ENCODE results near the gene POMC. TPM values are rescaled to one million over a fixed set of nuclear protein-coding genes. Genes with fewer than 3 reads are reported as not detected.

POMC gene
- total and polyA plus RNA-seq, 5 experiments from 2014 or later, result 4.9 to 15.2 (median 7.6) TPM

- Mint-ChIP-seq H3K36me3 (no peaks in the 10 kb centered on the region), H3K9me3 (no peaks in the 10 kb centered on the region), H3K27ac (no peak overlapping the region), H3K4me3 (no peak overlapping the region), H3K27me3 (no peaks in the 10 kb centered on the region), H3K4me1 (peaks cover 3 to 25% (median 23%) of the 10 kb centered on the region in 4 donors)
- POLR2A ChIA-PET, result no interaction called here
- no peak for DNase-seq
- no peak for ATAC-seq
Measured at GRCh38 chr2:25198576-25198975, 30.2 kb upstream of the POMC start.

- Mint-ChIP-seq H3K4me1 (peaks cover 3 to 25% (median 19%) of the 10 kb centered on the region in 4 donors), H3K27me3 (no peaks in the 10 kb centered on the region), H3K9me3 (no peaks in the 10 kb centered on the region), H3K36me3 (no peaks in the 10 kb centered on the region), H3K4me3 (no peak overlapping the region), H3K27ac (no peak overlapping the region)
- POLR2A ChIA-PET, result no interaction called here
- ATAC-seq (no peak), DNase-seq (no peak)
Measured at GRCh38 chr2:25198209-25198525, 29.8 kb upstream of the POMC start.

- DNase-seq (peak in 1 of 10 donors; percentile 31), ATAC-seq (no peak)
- H3K36me3 Mint-ChIP-seq, result no peaks in the 10 kb centered on the region
- POLR2A ChIA-PET, result interaction anchor here (0.6 to 0.7 kb wide), 2 partner anchors 11 to 29 kb away, joined by 4 read pairs; partner anchors contain the start of gene POMC
- no peaks in the 10 kb centered on the region for H3K9me3 Mint-ChIP-seq
- H3K4me3 Mint-ChIP-seq, result no peak overlapping the region
- peaks cover 3 to 24% (median 17%) of the 10 kb centered on the region in 4 donors for H3K4me1 Mint-ChIP-seq
- H3K27ac Mint-ChIP-seq, result no peak overlapping the region
- no peaks in the 10 kb centered on the region for H3K27me3 Mint-ChIP-seq
Measured at GRCh38 chr2:25197336-25198208, 29.2 kb upstream of the POMC start.

- Mint-ChIP-seq H3K27me3 (no peaks in the 10 kb centered on the region), H3K4me3 (no peak overlapping the region), H3K27ac (peak overlapping the region in 1 of 10 donors; percentile 36), H3K36me3 (no peaks in the 10 kb centered on the region), H3K9me3 (no peaks in the 10 kb centered on the region), H3K4me1 (peaks cover 0 to 8% (median 6%) of the 10 kb centered on the region in 4 donors)
- peak in 1 of 10 donors; percentile 7 for DNase-seq
- ATAC-seq, result no peak
- POLR2A ChIA-PET, result interaction anchor here (0.6 kb wide), 1 partner anchor 864 kb away, joined by 3 read pairs; no protein-coding TSS in a partner anchor
Measured at GRCh38 chr2:25194576-25195122, 26.3 kb upstream of the POMC start.

GRCh38 chr2:25190536-25190935, 22.2 kb upstream of the POMC start:
- Mint-ChIP-seq H3K36me3 (no peaks in the 10 kb centered on the region), H3K27me3 (peaks cover 0 to 3% (median 0%) of the 10 kb centered on the region in 5 donors), H3K9me3 (no peaks in the 10 kb centered on the region), H3K27ac (peak overlapping the region in 1 of 10 donors; percentile 48), H3K4me1 (no peaks in the 10 kb centered on the region), H3K4me3 (no peak overlapping the region)
- DNase-seq (no peak), ATAC-seq (no peak)
- POLR2A ChIA-PET, result no interaction called here

GRCh38 chr2:25188405-25188804, 20.0 kb upstream of the POMC start:
- no peaks in the 10 kb centered on the region for H3K36me3 Mint-ChIP-seq
- POLR2A ChIA-PET, result interaction anchor here (0.6 kb wide), 1 partner anchor 15 kb away, joined by 3 read pairs; no protein-coding TSS in a partner anchor

GRCh38 chr2:25187729-25188350, 19.5 kb upstream of the POMC start:
- ATAC-seq (no peak), DNase-seq (peak in 1 of 10 donors; percentile 30)
- Mint-ChIP-seq H3K4me1 (no peaks in the 10 kb centered on the region), H3K9me3 (no peaks in the 10 kb centered on the region), H3K36me3 (no peaks in the 10 kb centered on the region), H3K27ac (peak overlapping the region in 1 of 10 donors; percentile 11), H3K4me3 (no peak overlapping the region), H3K27me3 (peaks cover 0 to 5% (median 3%) of the 10 kb centered on the region in 5 donors)
- POLR2A ChIA-PET, result interaction anchor here (0.6 kb wide), 2 partner anchors 15 to 147 kb away, joined by 3 to 5 read pairs; no protein-coding TSS in a partner anchor

More at GRCh38 chr2:25188405-25188804, 20.0 kb upstream of the POMC start:
- Mint-ChIP-seq H3K4me3 (no peak overlapping the region), H3K27ac (peak overlapping the region in 1 of 10 donors; percentile 50), H3K9me3 (no peaks in the 10 kb centered on the region), H3K27me3 (peaks cover 0 to 5% (median 3%) of the 10 kb centered on the region in 5 donors), H3K4me1 (no peaks in the 10 kb centered on the region)
- ATAC-seq, result no peak
- no peak for DNase-seq

GRCh38 chr2:25184254-25184653, 15.9 kb upstream of the POMC start:
- H3K4me3 Mint-ChIP-seq, result no peak overlapping the region
- peaks cover 0 to 5% (median 3%) of the 10 kb centered on the region in 5 donors for H3K27me3 Mint-ChIP-seq
- DNase-seq, result peak in 1 of 10 donors; percentile 43
- H3K4me1 Mint-ChIP-seq, result no peaks in the 10 kb centered on the region
- H3K36me3 Mint-ChIP-seq, result no peaks in the 10 kb centered on the region
- H3K9me3 Mint-ChIP-seq, result no peaks in the 10 kb centered on the region
- peak overlapping the region in 1 of 10 donors; percentile 13 for H3K27ac Mint-ChIP-seq
- ATAC-seq, result no peak
- POLR2A ChIA-PET, result no interaction called here

- peaks cover 0 to 1% (median 0%) of the 10 kb centered on the region in 4 donors for H3K4me1 Mint-ChIP-seq
- H3K27me3 Mint-ChIP-seq, result peaks cover 3 to 31% (median 15%) of the 10 kb centered on the region in 5 donors
- no peak for ATAC-seq
- POLR2A ChIA-PET, result no interaction called here
- H3K36me3 Mint-ChIP-seq, result no peaks in the 10 kb centered on the region
- no peaks in the 10 kb centered on the region for H3K9me3 Mint-ChIP-seq
- no peak for DNase-seq
- H3K4me3 Mint-ChIP-seq, result no peak overlapping the region
- no peak overlapping the region for H3K27ac Mint-ChIP-seq
Measured at GRCh38 chr2:25178976-25179375, 10.6 kb upstream of the POMC start.

GRCh38 chr2:25177211-25177611, 8.8 kb upstream of the POMC start:
- no peaks in the 10 kb centered on the region for H3K36me3 Mint-ChIP-seq
- H3K27me3 Mint-ChIP-seq, result peaks cover 3 to 35% (median 16%) of the 10 kb centered on the region in 5 donors
- H3K27ac Mint-ChIP-seq, result peak overlapping the region in 1 of 10 donors; percentile 18
- POLR2A ChIA-PET, result no interaction called here
- peaks cover 2 to 6% (median 5%) of the 10 kb centered on the region in 4 donors for H3K4me1 Mint-ChIP-seq
- no peak overlapping the region for H3K4me3 Mint-ChIP-seq
- H3K9me3 Mint-ChIP-seq, result no peaks in the 10 kb centered on the region
- no peak for DNase-seq
- no peak for ATAC-seq

GRCh38 chr2:25176541-25177181, 8.3 kb upstream of the POMC start:
- ATAC-seq (no peak), DNase-seq (no peak)
- Mint-ChIP-seq H3K27ac (peak overlapping the region in 2 of 10 donors; percentile 16 to 18), H3K36me3 (no peaks in the 10 kb centered on the region), H3K9me3 (no peaks in the 10 kb centered on the region), H3K4me1 (peaks cover 2 to 6% (median 5%) of the 10 kb centered on the region in 4 donors), H3K4me3 (no peak overlapping the region), H3K27me3 (peaks cover 3 to 35% (median 16%) of the 10 kb centered on the region in 5 donors)
- POLR2A ChIA-PET, result no interaction called here

GRCh38 chr2:25176138-25176537, 7.8 kb upstream of the POMC start:
- H3K4me1 Mint-ChIP-seq, result peaks cover 2 to 6% (median 5%) of the 10 kb centered on the region in 4 donors
- no peaks in the 10 kb centered on the region for H3K36me3 Mint-ChIP-seq
- peaks cover 3 to 35% (median 16%) of the 10 kb centered on the region in 5 donors for H3K27me3 Mint-ChIP-seq
- DNase-seq (no peak), ATAC-seq (no peak)
- H3K4me3 Mint-ChIP-seq, result no peak overlapping the region
- H3K9me3 Mint-ChIP-seq, result no peaks in the 10 kb centered on the region
- H3K27ac Mint-ChIP-seq, result no peak overlapping the region
- POLR2A ChIA-PET, result interaction anchor here (0.7 kb wide), 1 partner anchor 159 kb away, joined by 4 read pairs; no protein-coding TSS in a partner anchor
